Vagina (tissue), 2 donors: Measurements from ENCODE around the gene SMS.

Experiments used
- POLR2A ChIP-seq, 2 donors: fragments of 450-650 bp; IDR thresholded peaks; one replicate each; pipeline ENCODE4 v1.6.1; 2017; ENCODE audit warnings: antibody characterized with exemption in 2 of 2, mild to moderate bottlenecking in 2 of 2, moderate library complexity in 2 of 2
- POLR2AphosphoS5 ChIP-seq, 2 donors: sonication (generic); formaldehyde crosslinking; IDR thresholded peaks; one replicate each; pipeline ENCODE4 v1.9.0; 2017; ENCODE audit warnings: antibody characterized with exemption in 2 of 2, mild to moderate bottlenecking in 2 of 2, low read depth in 1 of 2; ENCODE audit not compliant: insufficient read depth in 1 of 2
- TF ChIP-seq, protein P1 (sequence below), 3 experiments: fragments of 450-650 bp in 2 of 3; fragments of 200-600 bp in 1 of 3; sonication (generic) in 1 of 3; IDR thresholded peaks; one replicate each; pipeline ENCODE4 v1.5.1; 2017 to 2019; ENCODE audit warnings: antibody characterized with exemption in 3 of 3, mild to moderate bottlenecking in 2 of 3, moderate library complexity in 2 of 3

DNA sequence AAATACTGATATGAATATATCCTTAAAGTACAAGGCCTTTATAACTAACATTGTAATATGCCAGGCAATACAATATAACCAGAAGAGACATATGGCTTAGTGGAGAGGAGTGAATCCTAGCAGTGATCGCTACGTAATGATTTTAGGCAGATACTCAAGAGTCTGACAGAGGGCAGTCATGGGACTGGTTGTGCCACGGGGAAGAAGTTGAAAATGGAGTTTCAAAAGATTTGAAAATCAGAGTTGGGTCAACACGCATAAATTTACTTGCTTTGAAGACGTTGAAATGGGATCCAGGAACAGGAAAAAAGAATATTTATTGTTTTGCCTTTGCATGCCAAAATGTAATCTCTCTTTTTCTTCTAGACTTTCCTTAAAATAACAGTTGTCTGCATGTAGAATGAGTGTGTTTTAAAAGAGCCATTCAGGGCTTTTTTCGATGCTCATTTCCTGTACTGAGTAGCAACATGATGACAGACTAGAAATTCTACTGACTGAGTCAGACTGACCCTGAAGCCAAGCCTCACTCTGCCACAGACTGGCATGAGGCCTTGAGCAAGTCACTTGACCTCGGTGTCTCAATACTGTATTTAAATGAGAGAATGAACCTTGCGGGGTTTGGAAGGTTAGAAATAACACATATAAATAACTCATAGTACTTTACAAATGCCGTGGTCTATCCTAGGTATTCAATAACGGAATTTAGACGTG lies 8.1 kb upstream of the SMS start:
- TF ChIP-seq, protein P1, sequence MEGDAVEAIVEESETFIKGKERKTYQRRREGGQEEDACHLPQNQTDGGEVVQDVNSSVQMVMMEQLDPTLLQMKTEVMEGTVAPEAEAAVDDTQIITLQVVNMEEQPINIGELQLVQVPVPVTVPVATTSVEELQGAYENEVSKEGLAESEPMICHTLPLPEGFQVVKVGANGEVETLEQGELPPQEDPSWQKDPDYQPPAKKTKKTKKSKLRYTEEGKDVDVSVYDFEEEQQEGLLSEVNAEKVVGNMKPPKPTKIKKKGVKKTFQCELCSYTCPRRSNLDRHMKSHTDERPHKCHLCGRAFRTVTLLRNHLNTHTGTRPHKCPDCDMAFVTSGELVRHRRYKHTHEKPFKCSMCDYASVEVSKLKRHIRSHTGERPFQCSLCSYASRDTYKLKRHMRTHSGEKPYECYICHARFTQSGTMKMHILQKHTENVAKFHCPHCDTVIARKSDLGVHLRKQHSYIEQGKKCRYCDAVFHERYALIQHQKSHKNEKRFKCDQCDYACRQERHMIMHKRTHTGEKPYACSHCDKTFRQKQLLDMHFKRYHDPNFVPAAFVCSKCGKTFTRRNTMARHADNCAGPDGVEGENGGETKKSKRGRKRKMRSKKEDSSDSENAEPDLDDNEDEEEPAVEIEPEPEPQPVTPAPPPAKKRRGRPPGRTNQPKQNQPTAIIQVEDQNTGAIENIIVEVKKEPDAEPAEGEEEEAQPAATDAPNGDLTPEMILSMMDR (IDR thresholded peaks at IDR 0.05): no peak
- no peak for TF ChIP-seq POLR2A (IDR thresholded peaks at IDR 0.05)
- no peak for TF ChIP-seq POLR2AphosphoS5 (IDR thresholded peaks at IDR 0.05; ENCODE audit: insufficient read depth in 1 of 2, low read depth in 1 of 2)
